HCT116 (cell line): Measurements from ENCODE around the gene GLI3. TPM values are rescaled to one million over a fixed set of nuclear protein-coding genes. Genes with fewer than 3 reads are reported as not detected.

Experiments
- ATAC-seq: fragments of 200-7000 bp; cut with Tn5 transposase; 2 replicates; pipeline ENCODE4 v1.9.1; 2020; ENCODE audit warnings: mild to moderate bottlenecking, moderate library complexity
- BruUV-seq: library from RNA; stranded (reverse); fragments of 400-500 nt; replicated peaks from 2 replicates; lab custom pipeline; 2021; lab: Mats Ljungman, UMichigan
- CTCF ChIA-PET: fragments of 300-600 bp; sonication (Branson Sonifier 250); formaldehyde crosslinking; loops from one replicate; lab custom pipeline; 2021; ENCODE audit warnings: antibody characterized with exemption; lab: Charles Lee
- POLR2A ChIA-PET: fragments of 300-600, 350-600 bp; sonication (Branson Sonifier 250); formaldehyde crosslinking; loops from one replicate; lab custom pipeline; 2021; ENCODE audit warnings: antibody characterized with exemption; lab: Charles Lee
- RAD21 ChIA-PET, 2 experiments: fragments of 300-600 bp; sonication (Branson Sonifier 250); formaldehyde crosslinking; loops; one replicate each; lab custom pipeline; 2023; ENCODE audit warnings: low total read pairs in 2 of 2; ENCODE audit not compliant: uncharacterized antibody in 2 of 2, unreplicated experiment in 2 of 2, low non-redundant PET in 1 of 2; lab: Charles Lee
- DNase-seq: peaks from one replicate; pipeline ENCODE4 v3.0.0-alpha.2; 2010; ENCODE audit warnings: low read depth, low spot score
- H2AFZ ChIP-seq: fragments of 200-600 bp; shearing (Covaris generic), sonication (generic); 2 replicates; pipeline ENCODE4 v1.6.1; 2017; ENCODE audit warnings: low read depth, mixed run types, mixed read lengths, antibody characterized with exemption, low read length; ENCODE audit not compliant: poor library complexity, severe bottlenecking
- H3K27ac ChIP-seq: 2 replicates; pipeline ENCODE4 v1.5.1; 2012; ENCODE audit warnings: low read depth, low read length
- H3K27me3 ChIP-seq: fragments of 200-600 bp; sonication (generic); 2 replicates; pipeline ENCODE4 v1.6.1; 2016; ENCODE audit warnings: mixed run types, low read length, mixed read lengths; ENCODE audit not compliant: insufficient read depth
- H3K36me3 ChIP-seq, 2 experiments: fragments of 200-500 bp in 1 of 2; fragments of 200-600 bp in 1 of 2; sonication (Bioruptor generic) in 1 of 2; sonication (generic) in 1 of 2; 2 replicates each; pipeline versions ENCODE4 v1.5.1 to v1.6.1; 2014 to 2016; ENCODE audit warnings: low read length in 2 of 2, inconsistent platforms in 1 of 2, mixed read lengths in 1 of 2, mixed run types in 1 of 2; ENCODE audit not compliant: insufficient read depth in 2 of 2, control insufficient read depth in 1 of 2
- H3K4me1 ChIP-seq, 2 experiments: fragments of 200-600 bp in 1 of 2; sonication (generic) in 1 of 2; 2 replicates each; pipeline versions ENCODE4 v1.5.1 to v1.6.1; 2012 to 2017; ENCODE audit warnings: low read length in 2 of 2, inconsistent platforms in 1 of 2, mild to moderate bottlenecking in 1 of 2, mixed read lengths in 1 of 2, mixed run types in 1 of 2, moderate library complexity in 1 of 2; ENCODE audit not compliant: insufficient read depth in 2 of 2, control insufficient read depth in 1 of 2
- H3K4me2 ChIP-seq: fragments of 200-600 bp; sonication (generic); 2 replicates; pipeline ENCODE4 v1.6.1; 2017; ENCODE audit warnings: mixed run types, low read length, mixed read lengths
- H3K4me3 ChIP-seq, 2 experiments: fragments of 200-600 bp in 1 of 2; sonication (generic) in 1 of 2; replicated peaks in 1 of 2; 2 replicates each; pipeline ENCODE4 v1.5.1; 2011 to 2016; ENCODE audit warnings: low read length in 2 of 2, control low read depth in 1 of 2, low read depth in 1 of 2, mild to moderate bottlenecking in 1 of 2, mixed read lengths in 1 of 2, mixed run types in 1 of 2
- H3K79me2 ChIP-seq: fragments of 200-600 bp; sonication (generic); 2 replicates; pipeline ENCODE4 v1.6.1; 2017; ENCODE audit warnings: mild to moderate bottlenecking, mixed run types, low read length, moderate library complexity, mixed read lengths; ENCODE audit not compliant: insufficient read depth
- H3K9ac ChIP-seq: fragments of 200-600 bp; sonication (generic); 2 replicates; pipeline ENCODE4 v1.6.1; 2016; ENCODE audit warnings: low read length, mixed read lengths
- H3K9me2 ChIP-seq: fragments of 200-600 bp; sonication (generic), shearing (Covaris generic); 2 replicates; pipeline ENCODE4 v1.6.1; 2017; ENCODE audit warnings: mixed run types, mild to moderate bottlenecking, moderate library complexity; ENCODE audit not compliant: insufficient read depth
- H3K9me3 ChIP-seq, 2 experiments: fragments of 200-500 bp in 1 of 2; fragments of 200-600 bp in 1 of 2; sonication (Bioruptor generic) in 1 of 2; sonication (generic) in 1 of 2; 2 replicates each; pipeline ENCODE4 v1.6.1; 2014 to 2017; ENCODE audit warnings: low read length in 2 of 2, mixed read lengths in 2 of 2, inconsistent platforms in 1 of 2, low read depth in 1 of 2, mild to moderate bottlenecking in 1 of 2, mixed run types in 1 of 2, moderate library complexity in 1 of 2; ENCODE audit not compliant: control insufficient read depth in 1 of 2, insufficient read depth in 1 of 2
- H4K20me1 ChIP-seq: fragments of 200-600 bp; sonication (generic), shearing (Covaris generic); 2 replicates; pipeline ENCODE4 v1.6.1; 2017; ENCODE audit warnings: mixed run types, mild to moderate bottlenecking, moderate library complexity; ENCODE audit not compliant: insufficient read depth
- ATF3 ChIP-seq: IDR thresholded peaks from 2 replicates; pipeline ENCODE4 v1.6.1; 2012
- CEBPB ChIP-seq: IDR thresholded peaks from 2 replicates; pipeline ENCODE4 v1.6.1; 2012; ENCODE audit warnings: low read depth
- CTCF ChIP-seq, 3 experiments: fragments of 200-600 bp in 1 of 3; sonication (generic) in 1 of 3; IDR thresholded peaks in 2 of 3; conservative IDR thresholded peaks in 1 of 3; 2 replicates each; pipeline ENCODE4 v1.5.1; 2012 to 2017; ENCODE audit warnings: low read depth in 2 of 3, low read length in 2 of 3, antibody characterized with exemption in 1 of 3, borderline replicate concordance in 1 of 3, control low read depth in 1 of 3, mild to moderate bottlenecking in 1 of 3, mixed read lengths in 1 of 3, mixed run types in 1 of 3, moderate library complexity in 1 of 3; ENCODE audit not compliant: insufficient read depth in 1 of 3
- EGR1 ChIP-seq: IDR thresholded peaks from 2 replicates; pipeline ENCODE4 v1.6.1; 2012; ENCODE audit warnings: low read depth
- ELF1 ChIP-seq: IDR thresholded peaks from 2 replicates; pipeline ENCODE4 v1.6.1; 2012; ENCODE audit warnings: low read depth, borderline replicate concordance
- EZH2 ChIP-seq: fragments of 200-600 bp; sonication (generic); IDR thresholded peaks from 2 replicates; pipeline ENCODE4 v1.6.1; 2017; ENCODE audit warnings: antibody characterized with exemption, mixed run types
- POLR2AphosphoS5 ChIP-seq: IDR thresholded peaks from 2 replicates; pipeline ENCODE4 v1.6.1; 2011; ENCODE audit warnings: mild to moderate bottlenecking, low read depth, low read length, moderate library complexity
- SP1 ChIP-seq: IDR thresholded peaks from 2 replicates; pipeline ENCODE4 v1.6.1; 2012; ENCODE audit warnings: low read depth
- TCF7L2 ChIP-seq: IDR thresholded peaks from 2 replicates; pipeline ENCODE4 v1.7.0; 2011; ENCODE audit warnings: borderline replicate concordance, inconsistent platforms; ENCODE audit not compliant: insufficient read depth, insufficient read length; ENCODE audit errors: extremely low read depth
- YY1 ChIP-seq: IDR thresholded peaks from 2 replicates; pipeline ENCODE4 v1.6.1; 2011; ENCODE audit warnings: low read length, low read depth, moderate library complexity, mild to moderate bottlenecking; ENCODE audit not compliant: insufficient replicate concordance; ENCODE audit errors: extremely low read depth
- ZFX ChIP-seq: fragments of 450-650 bp; IDR thresholded peaks from 2 replicates; pipeline ENCODE4 v1.6.1; 2017
- ZNF274 ChIP-seq: fragments of 200-500 bp; sonication (Bioruptor generic); IDR thresholded peaks from 2 replicates; pipeline ENCODE4 v1.6.1; 2014; ENCODE audit warnings: mild to moderate bottlenecking, low read depth, low read length, inconsistent platforms
- intact Hi-C: fragments of 100-400 bp; cut with micrococcal nuclease; formaldehyde crosslinking; loops from 2 replicates; pipeline ENCODE4 v1.10.0; 2022
- total RNA-seq: library from RNA; stranded (reverse); gene quantifications from one replicate; pipeline ENCODE4 v1.2.1, GENCODE V29; 2021; ENCODE audit not compliant: unreplicated experiment

GLI3 gene
- total RNA-seq, 1 experiment from 2014 or later = 0.07 TPM

DNA sequence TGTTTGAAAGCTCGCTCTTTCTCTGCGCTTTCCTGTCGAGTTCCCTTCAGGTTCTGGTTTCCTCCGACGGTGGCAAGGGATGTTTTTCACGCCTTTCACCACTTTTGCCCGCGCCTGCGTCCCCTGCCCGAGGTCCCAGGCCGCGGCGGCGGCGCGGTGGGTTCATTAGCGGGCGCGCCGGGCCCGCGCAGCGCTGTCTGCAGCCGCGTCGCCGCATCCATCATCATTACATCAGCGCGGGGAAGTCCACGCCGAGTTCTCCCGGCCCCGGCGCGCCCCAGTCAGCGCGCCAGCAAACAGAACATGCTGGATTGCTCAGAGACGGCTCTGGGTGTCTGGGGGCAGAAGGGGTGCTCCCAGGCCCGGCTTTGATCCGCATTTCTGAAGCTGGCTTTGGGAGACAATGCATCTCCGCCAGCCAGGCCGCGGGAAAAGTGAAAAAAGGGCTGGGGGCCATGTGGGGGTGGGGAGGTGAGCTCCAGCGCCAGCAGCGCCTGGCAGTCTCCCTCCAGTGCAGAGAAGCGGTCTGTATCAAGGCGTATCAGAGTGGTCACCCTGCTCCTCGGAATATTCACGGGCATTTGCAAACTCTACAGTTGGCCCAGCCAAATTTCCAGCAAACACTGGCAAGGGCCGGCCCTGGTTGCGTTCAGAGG lies 8.9 kb downstream of the GLI3 start:
- Histone ChIP-seq H3K4me2 (no peak overlapping the region), H2AFZ (no peak overlapping the region), H3K9me2 (no peaks in the 10 kb centered on the region), H3K4me3 (no peak overlapping the region), H3K9me3 (no peaks in the 10 kb centered on the region), H3K27ac (no peak overlapping the region), H4K20me1 (no peaks in the 10 kb centered on the region), H3K36me3 (no peaks in the 10 kb centered on the region), H3K79me2 (no peaks in the 10 kb centered on the region), H3K4me1 (no peaks in the 10 kb centered on the region), H3K27me3 (0 out of 2 replicates have a peak, but pooled peaks cover 8% of the 10 kb centered on the region), H3K9ac (no peak overlapping the region)
- ATAC-seq = no peak
- TF ChIP-seq ZNF274 (no peak), ZFX (no peak), TCF7L2 (no peak), POLR2AphosphoS5 (no peak), CTCF (IDR thresholded peaks at IDR 0.05 in 2 of 3, conservative IDR thresholded peaks at IDR 0.05 in 1 of 3; ENCODE audit: borderline replicate concordance in 1 of 3, insufficient read depth in 1 of 3, low read depth in 2 of 3, low read length in 2 of 3) (no peak), ATF3 (no peak), SP1 (no peak), EZH2 (no peak), EGR1 (no peak), CEBPB (no peak), ELF1 (no peak), YY1 (no peak)
- no TSS peak for BruUV-seq
- DNase-seq = no peak
- CTCF ChIA-PET = no interaction called here
- RAD21 ChIA-PET = no interaction called here
- POLR2A ChIA-PET = no interaction called here
- intact Hi-C loops = no loop called here
